GM12878 (cell line): Measurements from ENCODE around the gene PCCA. TPM values are rescaled to one million over a fixed set of nuclear protein-coding genes. Genes with fewer than 3 reads are reported as not detected.

Experiments used
- ATAC-seq: fragments of 200-7000 bp; cut with Tn5 transposase; 3 replicates; pipeline ENCODE4 v1.9.1; 2020; ENCODE audit warnings: mild to moderate bottlenecking, moderate library complexity
- BruUV-seq: library from RNA; stranded (reverse); fragments of 400-500 nt; replicated peaks from 2 replicates; lab custom pipeline; 2021; lab: Mats Ljungman, UMichigan
- CTCF ChIA-PET: fragments of 300-600 bp; sonication (Branson Sonifier 250); formaldehyde crosslinking; extraction: SDS; loops from one replicate; lab custom pipeline; 2021; ENCODE audit warnings: inconsistent platforms; lab: Yijun Ruan, JAX
- POLR2A ChIA-PET: fragments of 350-600 bp; formaldehyde crosslinking; extraction: SDS; loops from one replicate; lab custom pipeline; 2021; ENCODE audit warnings: inconsistent platforms; lab: Charles Lee
- RAD21 ChIA-PET: fragments of 300-600 bp; sonication (Branson Sonifier 250); formaldehyde crosslinking; loops from one replicate; lab custom pipeline; 2023; ENCODE audit warnings: antibody characterized with exemption; ENCODE audit not compliant: unreplicated experiment; lab: Charles Lee
- SMC1A ChIA-PET: fragments of 300-600 bp; sonication (Branson Sonifier 250); formaldehyde crosslinking; loops from one replicate; lab custom pipeline; 2023; ENCODE audit not compliant: unreplicated experiment, uncharacterized antibody; lab: Charles Lee
- DNase-seq: peaks from one replicate; pipeline ENCODE4 v3.0.0-alpha.2; 2011; ENCODE audit warnings: low read depth, low spot score
- FAIRE-seq: peaks from 3 replicates; lab custom pipeline; 2011; peaks lifted over from hg19 to GRCh38; lab: Jason Lieb, UNC
- H2AFZ ChIP-seq: 2 replicates; pipeline ENCODE4 v1.6.0; 2011; ENCODE audit warnings: low read depth, low read length, control low read depth; ENCODE audit not compliant: control insufficient read depth
- H3K27ac ChIP-seq: 2 replicates; pipeline ENCODE4 v1.5.1; 2011; ENCODE audit warnings: control low read depth; ENCODE audit not compliant: control insufficient read depth, insufficient read depth
- H3K27me3 ChIP-seq, 2 experiments: replicated peaks in 1 of 2; 2 replicates each; pipeline versions ENCODE4 v1.6.0 to v1.6.1; 2011; ENCODE audit warnings: low read length in 1 of 2; ENCODE audit not compliant: control insufficient read depth in 2 of 2, insufficient read depth in 2 of 2
- H3K36me3 ChIP-seq, 2 experiments: 2 replicates each; pipeline ENCODE4 v1.5.1; 2011; ENCODE audit warnings: low read length in 1 of 2; ENCODE audit not compliant: control insufficient read depth in 2 of 2, insufficient read depth in 2 of 2
- H3K4me1 ChIP-seq: 2 replicates; pipeline ENCODE4 v1.6.1; 2011; ENCODE audit warnings: mild to moderate bottlenecking, low read length, moderate library complexity, mixed read lengths; ENCODE audit not compliant: control insufficient read depth, insufficient read depth
- H3K4me2 ChIP-seq: 2 replicates; pipeline ENCODE4 v1.6.0; 2011; ENCODE audit warnings: control low read depth; ENCODE audit not compliant: control insufficient read depth, insufficient read depth
- H3K4me3 ChIP-seq: fragments of 200-600 bp; sonication (generic); 2 replicates; pipeline ENCODE4 v1.5.1; 2016
- H3K79me2 ChIP-seq: 2 replicates; pipeline ENCODE4 v1.6.0; 2011; ENCODE audit warnings: low read length; ENCODE audit not compliant: control insufficient read depth, insufficient read depth
- H3K9ac ChIP-seq: 2 replicates; pipeline ENCODE4 v1.8.0; 2011; ENCODE audit warnings: low read length, control low read depth, mixed read lengths; ENCODE audit not compliant: control insufficient read depth, insufficient read depth
- H3K9me3 ChIP-seq: replicated peaks from 3 replicates; pipeline ENCODE4 v1.5.1; 2011; ENCODE audit warnings: mild to moderate bottlenecking, low read length; ENCODE audit not compliant: control insufficient read depth, insufficient read depth
- H4K20me1 ChIP-seq: 2 replicates; pipeline ENCODE4 v1.6.0; 2011; ENCODE audit not compliant: control insufficient read depth, insufficient read depth
- BCL3 ChIP-seq: IDR thresholded peaks from 2 replicates; pipeline ENCODE4 v1.6.1; 2011; ENCODE audit warnings: borderline replicate concordance, low read depth, mild to moderate bottlenecking, moderate library complexity, low read length; ENCODE audit not compliant: insufficient read depth, poor library complexity, severe bottlenecking
- BRCA1 ChIP-seq: IDR thresholded peaks from 2 replicates; pipeline ENCODE4 v1.6.1; 2011; ENCODE audit warnings: low read depth, low read length, improper control_type of control experiment
- CREB1 ChIP-seq: IDR thresholded peaks from 2 replicates; pipeline ENCODE4 v1.6.1; 2012; ENCODE audit warnings: low read depth, mild to moderate bottlenecking, inconsistent platforms
- IRF5 ChIP-seq: fragments of 450-650 bp; IDR thresholded peaks from 2 replicates; pipeline ENCODE4 v1.6.1; 2017; ENCODE audit warnings: borderline replicate concordance
- KAT2A ChIP-seq: conservative IDR thresholded peaks from 2 replicates; pipeline ENCODE4 v1.6.1; 2011; ENCODE audit warnings: low read depth, low read length; ENCODE audit not compliant: control insufficient read depth
- MXI1 ChIP-seq: fragments of 150-350 bp; IDR thresholded peaks from 2 replicates; pipeline ENCODE4 v1.6.1; 2011; ENCODE audit warnings: low read depth, mild to moderate bottlenecking, inconsistent platforms, low read length, improper control_type of control experiment
- POLR2AphosphoS2 ChIP-seq: IDR thresholded peaks from 2 replicates; pipeline ENCODE4 v1.6.1; 2011; ENCODE audit warnings: low read depth, mild to moderate bottlenecking, low read length, improper control_type of control experiment, moderate library complexity
- POU2F2 ChIP-seq: IDR thresholded peaks from 3 replicates; pipeline ENCODE4 v1.6.1; 2011; ENCODE audit warnings: low read depth, mild to moderate bottlenecking, low read length, borderline replicate concordance
- RAD51 ChIP-seq: fragments of 450-650 bp; IDR thresholded peaks from 2 replicates; pipeline ENCODE4 v1.6.1; 2016; ENCODE audit warnings: moderate library complexity, mild to moderate bottlenecking, inconsistent platforms
- RELB ChIP-seq: fragments of 450-650 bp; IDR thresholded peaks from 2 replicates; pipeline ENCODE4 v1.6.1; 2017; ENCODE audit warnings: low read depth, mild to moderate bottlenecking, moderate library complexity
- RUNX3 ChIP-seq: IDR thresholded peaks from 2 replicates; pipeline ENCODE4 v1.6.1; 2012; ENCODE audit warnings: low read length, inconsistent platforms
- SMAD1 ChIP-seq: fragments of 450-650 bp; IDR thresholded peaks from 2 replicates; pipeline ENCODE4 v1.6.1; 2018; ENCODE audit warnings: mild to moderate bottlenecking, low read depth; ENCODE audit not compliant: partially characterized antibody
- SUPT20H ChIP-seq: IDR thresholded peaks from 2 replicates; pipeline ENCODE4 v1.6.1; 2011; ENCODE audit warnings: low read depth, mild to moderate bottlenecking, low read length, moderate library complexity, borderline replicate concordance; ENCODE audit not compliant: control insufficient read depth
- TAF1 ChIP-seq: IDR thresholded peaks from 2 replicates; pipeline ENCODE4 v1.6.1; 2011; ENCODE audit warnings: mild to moderate bottlenecking, low read depth, low read length, borderline replicate concordance
- TBL1XR1 ChIP-seq: IDR thresholded peaks from 2 replicates; pipeline ENCODE4 v1.6.1; 2012; ENCODE audit warnings: low read depth, low read length, improper control_type of control experiment
- ZNF217 ChIP-seq: fragments of 450-650 bp; IDR thresholded peaks from 2 replicates; pipeline ENCODE4 v1.6.1; 2017; ENCODE audit warnings: antibody characterized with exemption, mild to moderate bottlenecking
- WGBS: methylation state at CpG from one replicate; pipeline ENCODE4 v1.1.6; 2016; ENCODE audit warnings: low lambda C conversion rate; ENCODE audit not compliant: insufficient replicate concordance, insufficient coverage; ENCODE audit errors: missing lambda C conversion rate; 5-methylcytosine and 5-hydroxymethylcytosine counted together
- in situ Hi-C: fragments of 300-500 bp; cut with MboI; formaldehyde crosslinking; loops from 9 replicates; pipeline ENCODE4 v1.14.3; 2018; ENCODE audit warnings: mixed read lengths
- intact Hi-C: fragments of 100-400 bp; cut with micrococcal nuclease; formaldehyde crosslinking; loops from one replicate; pipeline ENCODE4 v1.14.2; 2022; ENCODE audit not compliant: unreplicated experiment
- polyA plus RNA-seq, 11 experiments: library from polyadenylated mRNA; depleted of rRNA in 4 of 11; unstranded in 6 of 11; stranded (reverse) in 5 of 11; fragments of >200 nt; fragmentation: Nextera tagmentation in 4 of 11; fragmentation: Illumina TruSeq in 1 of 11; extraction: Ambion mirVana in 4 of 11; extraction: Trizol in 1 of 11; gene quantifications; 1 replicate in 1 of 11; 2 replicates in 10 of 11; pipeline versions ENCODE4 v1.2.1 to v1.2.3, GENCODE V29; 2011 to 2016; ENCODE audit warnings: inconsistent platforms in 2 of 11, missing spikeins in 2 of 11, low read depth in 1 of 11
- total RNA-seq, 4 experiments: library from RNA; depleted of rRNA in 3 of 4; stranded (reverse); fragments of >200 nt in 3 of 4; fragmentation: Illumina TruSeq in 1 of 4; extraction: Trizol in 1 of 4; gene quantifications; 2 replicates each; pipeline versions ENCODE4 v1.2.1 to v1.2.3, GENCODE V29; 2013 to 2021

PCCA gene
- total and polyA plus RNA-seq, 10 of the 15 experiments (the other 5 are each of a cell fraction or from before 2014, with no cell fraction given) = 5.9 to 18.2 (median 12.4) TPM

GRCh38 chr13:100108913-100109507 is 20.1 kb downstream of the PCCA start:
- Histone ChIP-seq H3K4me2 (no peak overlapping the region), H3K27me3 (no peaks in the 10 kb centered on the region), H3K27ac (no peak overlapping the region; the same call in 1 of the 2 replicates), H3K36me3 (peaks cover 0 to 8% of the 10 kb centered on the region in 2 experiments; a peak in 2 of 4 replicates), H3K9me3 (no peaks in the 10 kb centered on the region), H3K4me3 (no peak overlapping the region), H4K20me1 (no peaks in the 10 kb centered on the region), H3K79me2 (no peaks in the 10 kb centered on the region), H3K9ac (no peak overlapping the region), H2AFZ (no peak overlapping the region), H3K4me1 (peaks cover 6% of the 10 kb centered on the region)
- TF ChIP-seq POLR2AphosphoS2 (no peak), BRCA1 (no peak), RAD51 (no peak), KAT2A (no peak), RELB (no peak), IRF5 (no peak), SMAD1 (no peak), CREB1 (no peak), POU2F2 (no peak), MXI1 (no peak), ZNF217 (no peak), BCL3 (no peak), SUPT20H (no peak), TAF1 (no peak), RUNX3 (no peak), TBL1XR1 (no peak)
- intact Hi-C loops = no loop called here
- ATAC-seq = peak; percentile 69
- no TSS peak for BruUV-seq
- FAIRE-seq = no peak
- CTCF ChIA-PET = no interaction called here
- in situ Hi-C loops = no loop called here
- POLR2A ChIA-PET = interaction anchor here (0.6 to 1.1 kb wide), 2 partner anchors 20 to 363 kb away, joined by 3 to 4 read pairs; partner anchors contain the start of gene PCCA
- WGBS = 62% methylated on average over 3 of the region's 3 CpGs
- no peak for DNase-seq
- SMC1A ChIA-PET = interaction anchor here (0.6 to 1.5 kb wide), 2 partner anchors 20 to 286 kb away, joined by 3 read pairs; partner anchors contain the start of gene PCCA
- RAD21 ChIA-PET = no interaction called here
